Esophagus muscularis mucosa (tissue), 4 donors: ENCODE measurements around the gene TP53BP1. TPM values are rescaled to one million over a fixed set of nuclear protein-coding genes. Genes with fewer than 3 reads are reported as not detected.

Source experiments
- DNase-seq: peaks from one replicate; pipeline ENCODE4 v3.0.0-alpha.2; 2017; ENCODE audit errors: extremely low spot score
- H3K27ac ChIP-seq, 4 donors: fragments of 200-600 bp; sonication (generic); replicated peaks in 1 of 4; 1 replicate in 3 of 4; 2 replicates in 1 of 4; pipeline ENCODE4 v1.5.1; 2016 to 2019; ENCODE audit warnings: mild to moderate bottlenecking in 1 of 4
- H3K27me3 ChIP-seq, 4 donors: fragments of 200-600 bp; sonication (generic); one replicate each; pipeline versions ENCODE4 v1.5.1 to v1.6.0; 2016 to 2019
- H3K36me3 ChIP-seq, 4 donors: fragments of 200-600 bp; sonication (generic); one replicate each; pipeline ENCODE4 v1.5.1; 2016 to 2019
- H3K4me1 ChIP-seq, 4 donors: fragments of 200-600 bp; sonication (generic); one replicate each; pipeline ENCODE4 v1.5.1; 2016 to 2019
- H3K4me3 ChIP-seq, 4 donors: fragments of 200-600 bp; sonication (generic); 1 replicate in 2 of 4; 2 replicates in 2 of 4; pipeline ENCODE4 v1.5.1; 2016 to 2019; ENCODE audit warnings: mild to moderate bottlenecking in 4 of 4, moderate library complexity in 1 of 4
- H3K9me3 ChIP-seq, 4 donors: fragments of 200-600 bp; sonication (generic); 1 replicate in 3 of 4; 2 replicates in 1 of 4; pipeline ENCODE4 v1.5.1; 2016 to 2019
- EP300 ChIP-seq: sonication (generic); formaldehyde crosslinking; IDR thresholded peaks from one replicate; pipeline ENCODE4 v1.6.1; 2017; ENCODE audit warnings: antibody characterized with exemption
- POLR2A ChIP-seq: fragments of 450-650 bp; IDR thresholded peaks from one replicate; pipeline ENCODE4 v1.6.1; 2017; ENCODE audit warnings: antibody characterized with exemption, moderate library complexity, mild to moderate bottlenecking, low read depth
- POLR2AphosphoS5 ChIP-seq, 2 donors: sonication (generic); formaldehyde crosslinking; IDR thresholded peaks; one replicate each; pipeline ENCODE4 v1.6.1; 2017; ENCODE audit warnings: antibody characterized with exemption in 2 of 2
- WGBS: methylation state at CpG from one replicate; pipeline ENCODE4 v1.1.5; 2018; 5-methylcytosine and 5-hydroxymethylcytosine counted together
- intact Hi-C: fragments of 100-400 bp; cut with DNase I; formaldehyde crosslinking; loops from one replicate; pipeline ENCODE4 v1.15.1; 2023
- total RNA-seq, 4 donors: library from RNA; depleted of rRNA; stranded (reverse); fragments of >200 nt; gene quantifications; one replicate each; pipeline versions ENCODE4 v1.1.0 to v1.2.1, GENCODE V29; 2016
- TF ChIP-seq, protein P1 (sequence below), 3 experiments: fragments of 200-600 bp in 2 of 3; fragments of 450-650 bp in 1 of 3; sonication (generic) in 2 of 3; IDR thresholded peaks; one replicate each; pipeline ENCODE4 v1.5.1; 2017 to 2019; ENCODE audit warnings: antibody characterized with exemption in 3 of 3, mild to moderate bottlenecking in 2 of 3, moderate library complexity in 1 of 3

TP53BP1 gene
- total RNA-seq, 4 donors from 2014 or later = 24.7 to 29.9 (median 27.0) TPM

DNA sequence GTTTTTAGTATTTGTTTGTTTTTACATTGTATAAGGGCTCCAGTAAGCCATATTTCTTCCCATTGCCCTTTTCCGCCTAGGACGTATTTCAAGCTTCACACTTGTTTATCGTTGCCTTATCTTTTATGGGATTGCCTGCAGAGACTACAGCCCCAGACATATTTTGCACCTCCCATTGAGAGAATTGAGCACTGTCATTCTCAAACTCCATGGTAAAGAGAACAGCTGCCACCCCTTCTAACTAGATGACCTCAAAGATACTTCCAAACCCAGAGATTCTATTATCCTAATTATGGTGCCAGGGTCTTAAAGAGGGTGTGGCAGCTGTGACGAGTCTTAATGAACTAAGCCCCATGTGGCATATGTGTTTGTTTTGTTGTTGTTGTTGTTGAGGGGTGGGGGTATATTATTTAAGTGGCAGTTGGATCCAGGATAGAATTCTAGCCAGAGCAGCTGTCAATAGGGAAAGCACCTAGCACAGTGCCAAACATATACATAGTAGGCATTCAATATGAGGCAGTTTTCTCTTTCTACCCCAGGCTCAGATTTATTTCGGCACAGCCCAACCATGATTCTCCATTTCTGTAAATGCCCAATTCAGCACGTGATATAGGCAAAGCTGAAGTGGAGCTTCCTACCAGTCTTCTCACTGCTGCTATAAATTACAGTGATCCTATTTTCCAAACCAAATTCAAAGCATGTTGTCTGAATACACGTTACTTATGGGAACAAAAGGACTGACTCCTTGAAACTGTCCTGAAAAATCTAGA lies 932 bp upstream of the TP53BP1 start:
- no peaks in the 10 kb centered on the region for H3K27me3 ChIP-seq
- H3K4me3 ChIP-seq = peak overlapping the region; percentile 70 to 98 (median 86)
- H3K36me3 ChIP-seq = peaks cover 0 to 18% (median 12%) of the 10 kb centered on the region in 4 donors
- intact Hi-C loops = no loop called here
- WGBS = 69% methylated on average over 7 of the region's 7 CpGs
- no peak for TF ChIP-seq EP300
- TF ChIP-seq POLR2A = no peak
- no peak for TF ChIP-seq POLR2AphosphoS5 (IDR thresholded peaks at IDR 0.05)
- TF ChIP-seq, protein P1, sequence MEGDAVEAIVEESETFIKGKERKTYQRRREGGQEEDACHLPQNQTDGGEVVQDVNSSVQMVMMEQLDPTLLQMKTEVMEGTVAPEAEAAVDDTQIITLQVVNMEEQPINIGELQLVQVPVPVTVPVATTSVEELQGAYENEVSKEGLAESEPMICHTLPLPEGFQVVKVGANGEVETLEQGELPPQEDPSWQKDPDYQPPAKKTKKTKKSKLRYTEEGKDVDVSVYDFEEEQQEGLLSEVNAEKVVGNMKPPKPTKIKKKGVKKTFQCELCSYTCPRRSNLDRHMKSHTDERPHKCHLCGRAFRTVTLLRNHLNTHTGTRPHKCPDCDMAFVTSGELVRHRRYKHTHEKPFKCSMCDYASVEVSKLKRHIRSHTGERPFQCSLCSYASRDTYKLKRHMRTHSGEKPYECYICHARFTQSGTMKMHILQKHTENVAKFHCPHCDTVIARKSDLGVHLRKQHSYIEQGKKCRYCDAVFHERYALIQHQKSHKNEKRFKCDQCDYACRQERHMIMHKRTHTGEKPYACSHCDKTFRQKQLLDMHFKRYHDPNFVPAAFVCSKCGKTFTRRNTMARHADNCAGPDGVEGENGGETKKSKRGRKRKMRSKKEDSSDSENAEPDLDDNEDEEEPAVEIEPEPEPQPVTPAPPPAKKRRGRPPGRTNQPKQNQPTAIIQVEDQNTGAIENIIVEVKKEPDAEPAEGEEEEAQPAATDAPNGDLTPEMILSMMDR (IDR thresholded peaks at IDR 0.05) = no peak
- no peaks in the 10 kb centered on the region for H3K9me3 ChIP-seq
- H3K4me1 ChIP-seq = peaks cover 24 to 42% (median 28%) of the 10 kb centered on the region in 4 donors
- DNase-seq = no peak
- H3K27ac ChIP-seq = peak overlapping the region; percentile 79 to 92 (median 90)

- Histone ChIP-seq H3K27ac (peak overlapping the region; percentile 79 to 92 (median 90)), H3K27me3 (no peaks in the 10 kb centered on the region), H3K4me3 (peak overlapping the region; percentile 70 to 98 (median 86)), H3K4me1 (peaks cover 24 to 48% (median 28%) of the 10 kb centered on the region in 4 donors), H3K36me3 (peaks cover 0 to 33% (median 22%) of the 10 kb centered on the region in 4 donors), H3K9me3 (no peaks in the 10 kb centered on the region)
- intact Hi-C loops = no loop called here
- 9% methylated on average over 7 of the region's 7 CpGs for WGBS
- DNase-seq = no peak
- TF ChIP-seq, protein P1 (IDR thresholded peaks at IDR 0.05) = no peak
- TF ChIP-seq EP300 = no peak
- TF ChIP-seq POLR2A = no peak
- no peak for TF ChIP-seq POLR2AphosphoS5 (IDR thresholded peaks at IDR 0.05)
These were observed 690 bp downstream of the TP53BP1 start for GRCh38 chr15:43492266-43492665.

DNA sequence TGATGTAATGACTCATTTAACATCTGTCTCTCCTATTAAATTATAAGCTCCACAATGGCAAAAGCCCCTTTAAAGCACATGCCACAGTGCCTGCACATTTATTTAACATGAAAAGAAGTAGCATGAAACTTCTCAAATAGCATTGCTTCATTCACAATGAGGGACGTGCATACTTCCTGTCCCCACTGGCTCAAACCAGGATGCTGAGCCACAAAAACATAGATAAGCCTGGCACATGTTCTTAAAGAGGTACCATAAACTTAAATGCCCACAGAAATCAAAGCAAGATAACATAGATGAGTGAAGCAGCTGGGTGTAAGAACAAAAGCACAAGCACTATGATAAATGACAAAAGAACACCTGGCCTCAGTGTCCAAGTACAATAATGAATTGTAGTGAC lies 3.8 kb downstream of the TP53BP1 start:
- WGBS = 13% methylated on average over 1 of the region's 1 CpG
- DNase-seq = no peak
- intact Hi-C loops = no loop called here
- Histone ChIP-seq H3K9me3 (no peaks in the 10 kb centered on the region), H3K4me3 (no peak overlapping the region), H3K27me3 (no peaks in the 10 kb centered on the region), H3K4me1 (peaks cover 24 to 48% (median 28%) of the 10 kb centered on the region in 4 donors), H3K27ac (no peak overlapping the region), H3K36me3 (peaks cover 0 to 55% (median 31%) of the 10 kb centered on the region in 4 donors)
- TF ChIP-seq EP300 (no peak), POLR2AphosphoS5 (IDR thresholded peaks at IDR 0.05) (no peak), POLR2A (no peak)
- TF ChIP-seq, protein P1 (IDR thresholded peaks at IDR 0.05) = no peak

DNA sequence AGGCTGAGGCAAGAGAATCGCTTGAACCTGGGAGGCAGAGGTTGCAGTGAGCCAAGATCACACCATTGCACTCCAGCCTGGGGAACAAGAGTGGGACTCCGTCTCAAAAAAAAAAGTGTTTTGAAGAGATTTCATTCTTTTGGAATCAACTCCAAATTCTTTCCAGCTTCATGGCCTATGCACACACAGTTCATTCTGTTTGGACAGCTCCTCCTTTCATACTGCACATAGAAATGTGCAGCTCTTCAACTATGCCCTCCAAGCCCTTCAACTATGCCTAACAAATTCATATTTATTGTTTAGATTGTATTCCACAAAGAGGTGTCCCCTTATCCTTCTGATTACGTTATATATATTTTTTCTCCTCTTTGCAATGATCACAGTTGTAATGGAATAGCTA lies 4.2 kb downstream of the TP53BP1 start:
- H3K4me1 ChIP-seq = peaks cover 24 to 49% (median 28%) of the 10 kb centered on the region in 4 donors
- intact Hi-C loops = no loop called here
- peaks cover 0 to 55% (median 31%) of the 10 kb centered on the region in 4 donors for H3K36me3 ChIP-seq
- H3K27ac ChIP-seq = no peak overlapping the region
- no peak for TF ChIP-seq POLR2AphosphoS5 (IDR thresholded peaks at IDR 0.05)
- TF ChIP-seq, protein P1 (IDR thresholded peaks at IDR 0.05) = no peak
- H3K9me3 ChIP-seq = no peaks in the 10 kb centered on the region
- DNase-seq = no peak
- WGBS = 83% methylated on average over 3 of the region's 3 CpGs
- no peak overlapping the region for H3K4me3 ChIP-seq
- no peaks in the 10 kb centered on the region for H3K27me3 ChIP-seq
